HG02571 (cell line): Measurements from ENCODE around the gene EXOC6B.

Experiments used
- ATAC-seq: cut with Tn5 transposase; IDR thresholded peaks from one replicate; pipeline ENCODE4 v1.9.1; 2021; ENCODE audit warnings: mild to moderate bottlenecking, moderate library complexity; ENCODE audit not compliant: unreplicated experiment

Gene EXOC6B

DNA sequence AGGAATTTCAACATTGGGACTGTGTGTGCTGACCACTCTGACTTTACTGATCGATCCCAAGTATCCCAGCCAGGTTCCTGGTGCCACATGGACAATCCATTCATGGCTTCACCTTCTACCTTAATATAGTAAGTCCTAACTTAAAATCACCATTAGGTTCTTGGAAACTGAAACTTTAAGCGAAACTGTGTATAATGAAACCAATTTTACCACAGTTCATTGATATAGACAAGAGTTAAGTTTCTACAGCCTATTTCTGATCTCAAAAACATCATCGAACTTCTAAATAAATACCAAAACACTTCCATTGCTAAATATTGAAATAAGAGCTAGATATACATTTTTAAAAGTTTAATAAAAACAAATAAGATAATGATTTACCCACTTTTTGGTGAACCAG lies 4.4 kb upstream of the EXOC6B start:
- no peak for ATAC-seq

GRCh38 chr2:72828840-72829507 lies 3.1 kb upstream of the EXOC6B start:
- no peak for ATAC-seq

DNA sequence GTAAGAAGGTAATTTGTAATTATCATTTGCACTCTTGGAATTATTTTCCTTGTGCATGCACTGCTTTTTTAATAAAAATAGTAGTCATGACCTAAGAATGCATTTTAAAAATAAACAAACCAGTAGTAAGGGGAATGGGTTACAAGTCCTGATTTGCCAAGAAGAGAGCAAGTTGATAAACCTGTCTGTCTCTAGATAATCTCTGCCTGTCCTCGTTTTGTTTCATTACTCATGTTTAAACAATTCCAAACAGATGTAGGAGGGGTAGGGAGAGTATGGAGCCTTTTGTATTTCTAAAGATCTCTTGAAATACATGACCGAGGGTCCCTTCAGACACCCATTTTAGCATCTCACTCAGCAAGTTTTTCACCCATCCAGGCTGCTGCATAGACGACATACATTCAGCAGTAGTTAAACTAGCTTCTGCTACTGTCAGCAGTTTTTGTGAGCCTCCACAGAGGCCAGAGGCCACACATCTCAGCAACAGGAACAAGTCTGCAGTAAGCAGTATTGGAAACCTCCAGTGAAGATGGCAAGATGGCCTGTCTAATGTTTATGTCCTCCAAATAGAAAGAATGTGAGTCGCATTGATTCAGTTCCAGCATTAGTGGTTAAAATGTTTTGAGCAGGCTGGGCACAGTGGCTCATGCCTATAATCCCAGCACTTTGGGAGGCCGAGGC lies 2.3 kb upstream of the EXOC6B start:
- no peak for ATAC-seq

GRCh38 chr2:72827487-72827886 lies 1.7 kb upstream of the EXOC6B start:
- no peak for ATAC-seq

DNA sequence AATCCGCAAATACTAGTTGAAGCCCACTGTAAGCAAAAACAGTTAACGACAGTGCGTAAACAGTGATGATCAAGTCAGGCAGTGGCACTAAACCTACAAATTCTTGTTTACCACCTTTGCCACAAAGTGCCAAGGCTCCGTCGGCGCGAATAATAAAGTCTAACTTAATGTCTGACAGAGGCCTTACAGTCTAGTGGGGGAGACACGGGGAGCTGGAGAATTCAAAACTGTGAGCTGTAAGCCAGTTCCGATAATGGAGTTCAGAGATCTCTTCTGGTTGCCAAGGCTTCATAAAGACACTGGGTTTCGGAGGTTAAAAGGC lies 284 bp upstream of the EXOC6B start:
- no peak for ATAC-seq

DNA sequence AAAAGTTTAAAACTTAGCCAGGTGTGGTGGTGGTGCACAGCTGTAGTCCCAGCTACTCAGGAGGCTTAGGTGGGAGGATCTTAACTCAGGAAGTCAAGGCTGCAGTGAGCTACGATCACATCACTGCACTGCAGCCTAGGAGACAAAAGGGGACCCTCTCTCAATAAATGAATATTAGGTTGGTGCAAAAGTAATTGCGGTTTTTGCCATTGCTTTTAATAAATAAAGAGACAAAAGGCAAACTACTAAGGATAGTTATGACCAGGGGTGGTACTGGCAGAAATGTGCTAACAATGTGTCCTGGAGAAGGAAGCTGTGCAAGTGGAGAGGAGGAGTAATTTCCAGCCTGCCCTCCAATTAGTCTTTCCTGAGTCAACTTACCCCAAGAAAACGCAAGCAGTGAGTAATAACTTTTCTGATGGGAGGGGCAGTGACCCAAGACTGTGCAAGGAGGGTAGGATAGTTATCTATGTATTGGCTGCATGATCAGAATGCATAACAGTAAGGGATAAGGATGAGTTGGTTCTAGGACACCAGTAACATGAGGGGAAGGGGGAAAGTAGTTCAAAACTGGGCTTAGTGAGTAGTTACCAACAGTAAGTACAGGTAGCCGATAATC lies 1.5 kb downstream of the EXOC6B start:
- no peak for ATAC-seq

- no peak for ATAC-seq
Observed at GRCh38 chr2:72822794-72823193, 3.0 kb downstream of the EXOC6B start.

DNA sequence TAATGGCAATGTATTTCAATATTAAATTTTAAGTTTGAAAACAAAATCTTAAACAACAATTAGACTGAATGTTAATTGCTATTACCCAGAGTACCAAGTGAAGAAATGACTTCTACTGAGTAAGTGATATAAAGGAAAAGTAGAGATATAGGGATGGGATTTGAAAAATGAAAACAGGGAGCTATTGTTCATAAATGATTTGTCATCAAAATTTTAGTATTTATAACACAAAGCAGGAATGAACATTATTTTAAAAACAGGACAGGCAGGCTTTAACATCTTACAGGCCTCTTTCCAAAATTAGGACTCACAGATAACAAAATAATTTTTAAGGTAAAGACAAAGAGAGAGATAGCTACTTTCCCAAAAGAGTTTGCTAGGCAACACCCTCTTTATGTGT lies 3.9 kb downstream of the EXOC6B start:
- ATAC-seq = no peak

DNA sequence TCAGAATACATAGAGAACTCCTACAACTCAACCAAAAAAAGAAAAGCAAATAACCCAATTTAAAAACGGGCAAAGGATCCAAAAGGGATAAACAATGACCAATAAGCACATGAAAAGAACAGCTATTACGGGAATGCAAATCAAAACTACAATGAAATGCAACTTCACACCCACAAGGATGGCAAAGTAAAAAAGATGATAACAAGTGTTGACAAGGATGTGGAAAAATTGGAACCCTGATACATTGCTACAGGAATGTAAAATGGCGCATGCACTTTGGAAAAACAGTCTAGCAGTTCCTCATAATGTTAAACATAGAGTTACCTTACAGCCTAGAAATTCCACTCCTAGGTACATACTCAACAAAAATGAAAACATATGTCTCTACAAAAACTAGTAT lies 4.7 kb downstream of the EXOC6B start:
- no peak for ATAC-seq

DNA sequence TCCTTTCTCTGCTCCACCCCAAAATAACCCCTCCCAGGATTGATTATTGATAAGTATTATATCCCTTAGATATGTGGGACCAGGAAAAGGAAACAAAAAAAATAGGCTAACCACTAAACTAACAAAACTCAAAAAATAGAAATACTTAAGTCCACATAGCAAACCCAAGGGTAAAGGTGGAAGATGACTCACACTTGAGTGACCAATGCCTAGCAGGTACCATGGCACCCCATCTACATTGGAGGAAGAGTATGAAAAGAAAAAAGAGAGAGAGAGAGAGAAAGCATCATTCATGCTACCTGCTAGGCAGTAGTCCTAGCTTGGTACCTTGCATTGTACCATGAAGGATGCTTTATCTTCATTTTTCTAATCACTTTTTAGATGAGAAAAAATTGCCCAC lies 6.3 kb downstream of the EXOC6B start:
- ATAC-seq = no peak

GRCh38 chr2:72815655-72816278 lies 10.1 kb downstream of the EXOC6B start:
- ATAC-seq = no peak

- no peak for ATAC-seq
Observed at GRCh38 chr2:72813841-72814240, 12.0 kb downstream of the EXOC6B start.

DNA sequence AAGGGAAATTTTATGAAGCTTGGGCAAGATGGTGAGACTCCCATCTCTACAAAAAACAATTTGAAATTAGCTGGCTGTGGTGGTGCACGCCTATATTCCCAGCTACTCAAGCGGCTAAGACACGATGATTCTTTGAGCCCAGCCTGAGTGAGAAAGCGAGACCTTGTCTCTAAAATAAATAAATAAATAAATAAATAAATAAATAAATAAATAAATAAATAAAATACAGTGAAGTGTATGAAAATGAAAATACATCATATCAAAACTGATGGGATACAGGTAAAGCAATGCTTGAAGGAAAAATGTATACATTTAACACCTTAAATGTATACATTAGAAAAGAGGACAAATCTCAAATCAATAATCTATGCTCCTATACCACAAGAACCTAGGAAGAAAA lies 15.7 kb downstream of the EXOC6B start:
- no peak for ATAC-seq

DNA sequence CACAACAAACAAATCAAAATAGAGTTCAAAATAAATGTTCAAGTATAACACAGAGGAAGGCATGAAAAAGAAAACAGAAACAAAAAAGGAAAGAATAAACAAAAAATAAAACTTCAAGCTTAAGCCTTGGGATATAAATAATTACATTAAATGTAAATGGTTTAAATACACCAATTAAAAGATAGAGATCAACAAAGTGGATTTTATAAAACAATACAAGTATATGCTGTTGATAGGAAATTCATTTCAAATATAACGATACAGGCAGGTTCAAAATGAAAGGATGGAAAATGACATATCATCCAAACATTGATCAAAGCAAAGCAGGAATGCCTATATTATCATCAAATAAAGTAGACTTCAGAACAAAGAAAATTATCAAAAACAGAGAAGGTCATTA lies 16.7 kb downstream of the EXOC6B start:
- no peak for ATAC-seq

- no peak for ATAC-seq
Observed at GRCh38 chr2:72806280-72806945, 19.4 kb downstream of the EXOC6B start.

DNA sequence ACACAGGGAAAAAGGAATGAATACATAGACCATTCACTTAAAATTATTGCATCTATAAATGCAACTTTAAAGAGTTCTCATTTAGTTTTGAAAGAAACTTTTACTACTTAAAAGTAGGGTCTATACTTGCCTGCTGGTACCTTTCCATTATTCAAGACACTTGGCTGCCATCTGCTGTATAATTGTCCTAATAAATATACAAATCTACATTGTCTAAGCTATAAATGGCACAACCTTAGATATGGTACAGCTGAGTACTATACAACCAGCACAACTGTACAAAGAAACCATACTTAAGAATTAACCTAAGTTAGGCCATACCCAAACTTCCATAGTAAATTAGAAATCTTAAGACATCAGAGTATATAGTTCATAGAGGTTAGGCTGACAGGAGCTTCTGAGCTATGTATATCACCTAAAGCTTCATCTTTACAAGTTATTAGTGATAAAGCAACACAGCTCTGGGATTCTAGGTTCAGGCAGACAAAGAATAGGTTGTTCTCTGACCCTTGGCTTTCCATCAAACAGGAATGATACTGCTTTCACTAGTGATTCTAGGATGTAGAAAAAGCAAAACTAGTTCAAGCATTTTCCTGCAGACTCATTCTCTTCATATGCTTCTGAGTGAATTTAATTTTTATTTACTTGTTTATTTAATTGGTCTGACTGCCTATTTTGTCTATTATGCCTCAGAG lies 22.1 kb downstream of the EXOC6B start:
- no peak for ATAC-seq

DNA sequence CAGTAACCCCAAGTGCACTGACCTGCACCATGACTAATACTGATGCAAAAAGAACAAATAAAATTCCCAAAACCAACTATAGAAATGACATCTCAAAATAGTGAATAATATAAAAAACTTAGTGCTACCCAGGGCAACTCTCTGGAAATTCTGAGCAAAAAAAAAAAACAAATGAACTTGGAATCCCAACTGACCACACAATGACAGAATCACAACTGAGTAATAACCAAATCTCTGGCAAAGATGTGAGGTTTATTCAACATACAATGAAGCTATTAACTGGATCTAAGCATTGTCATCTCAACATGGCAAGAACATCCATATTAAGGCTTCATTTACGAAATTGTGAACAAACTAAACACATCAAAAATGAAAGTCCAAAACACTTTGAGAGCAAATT lies 22.7 kb downstream of the EXOC6B start:
- no peak for ATAC-seq

- no peak for ATAC-seq
Observed at GRCh38 chr2:72800492-72800891, 25.3 kb downstream of the EXOC6B start.

- no peak for ATAC-seq
Observed at GRCh38 chr2:72797740-72798139, 28.1 kb downstream of the EXOC6B start.

DNA sequence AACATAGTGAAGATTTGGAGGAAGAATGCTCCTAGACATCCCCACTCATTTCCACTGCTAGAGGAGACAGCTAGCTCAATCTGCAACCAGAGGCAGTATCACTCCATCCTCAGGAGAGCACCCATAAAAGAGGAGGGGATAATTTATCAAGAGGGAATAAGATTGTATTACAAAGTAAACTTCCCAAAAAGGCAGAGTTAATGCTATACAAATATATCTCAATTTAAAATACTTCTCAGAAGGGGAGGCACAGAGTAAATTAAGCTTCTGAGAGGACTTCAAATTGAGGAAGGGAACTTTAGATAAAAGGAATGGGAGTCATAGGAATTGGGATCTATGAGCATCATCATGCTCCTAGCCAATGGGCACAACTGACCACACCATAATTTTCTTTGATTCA lies 29.1 kb downstream of the EXOC6B start:
- no peak for ATAC-seq

- ATAC-seq = no peak
Observed at GRCh38 chr2:72794572-72794971, 31.3 kb downstream of the EXOC6B start.
